Stimulated activated CD4-positive, alpha-beta T cell treated with anti-CD3 and anti-CD28 coated beads, Interleukin-2, amount 100 ng/mL, for 48 hours (primary cell): ENCODE measurements around the gene ABCC8.

Experiments
- DNase-seq, 2 donors: peaks; one replicate each; pipeline ENCODE4 v3.0.0-alpha.2; 2020

ABCC8 gene

DNA sequence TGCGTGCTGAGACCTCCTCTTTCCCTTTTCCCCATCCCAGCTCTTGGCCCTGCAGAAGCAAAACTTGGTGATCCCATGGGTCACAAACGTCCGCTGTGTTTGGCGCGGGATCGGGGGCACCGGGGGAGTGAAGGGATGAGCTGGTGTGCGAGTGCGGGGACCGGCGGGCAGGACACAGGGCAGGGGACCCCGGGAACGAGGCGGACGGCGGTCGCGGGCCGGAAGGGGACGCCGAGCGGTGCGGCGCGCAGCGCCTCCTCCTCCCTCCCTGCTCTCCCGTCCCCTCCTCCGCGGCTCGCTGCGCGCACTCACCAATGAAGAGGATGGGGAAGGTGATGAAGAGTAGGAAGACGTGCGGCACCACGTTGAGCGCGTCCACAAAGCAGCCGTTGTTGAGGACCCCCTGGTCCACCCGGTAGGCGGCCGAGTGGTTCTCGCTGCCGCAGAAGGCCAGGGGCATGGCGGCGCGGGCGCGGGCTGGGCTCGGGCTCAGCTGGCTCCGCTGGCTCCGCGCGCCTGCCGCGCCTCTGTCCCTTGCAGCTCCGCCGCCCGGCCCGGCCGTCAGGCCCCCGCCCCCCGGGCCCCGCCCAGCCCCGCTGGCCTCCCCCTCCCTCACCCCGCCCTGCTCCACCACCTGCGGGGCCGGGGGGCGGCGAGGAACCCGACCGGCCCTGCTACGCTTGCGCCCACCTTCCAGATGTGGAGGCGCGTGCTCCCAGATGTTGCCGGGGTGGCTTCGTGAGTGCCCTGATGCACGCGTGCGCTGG lies at the start of gene ABCC8:
Gene ABCC8, minus strand, starts transcription at position 529 of the 767 bp plus-strand sequence. Its CDS starts 69 bp downstream, at position 460.
- no peak for DNase-seq

DNA sequence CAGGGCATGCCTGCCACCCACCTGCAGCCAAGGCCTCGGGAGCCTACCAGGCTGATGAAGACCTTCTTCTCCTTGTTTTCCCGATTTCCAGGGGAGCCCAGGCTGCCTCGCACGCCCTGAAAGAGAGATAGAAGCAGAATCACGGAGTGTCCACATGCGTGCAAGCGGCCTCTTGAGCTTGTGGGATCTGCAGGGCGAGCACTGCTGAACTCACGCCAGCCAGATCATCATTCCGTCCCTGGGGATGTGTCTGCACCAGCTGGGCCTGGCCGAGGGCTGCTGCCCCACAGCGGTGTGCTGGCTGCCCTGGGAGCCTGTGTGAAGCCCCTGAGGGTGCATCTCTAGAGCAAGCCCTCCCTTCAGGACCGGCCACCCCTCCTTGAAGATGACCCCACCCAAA lies 49.7 kb upstream of the ABCC8 start:
- DNase-seq = no peak

DNA sequence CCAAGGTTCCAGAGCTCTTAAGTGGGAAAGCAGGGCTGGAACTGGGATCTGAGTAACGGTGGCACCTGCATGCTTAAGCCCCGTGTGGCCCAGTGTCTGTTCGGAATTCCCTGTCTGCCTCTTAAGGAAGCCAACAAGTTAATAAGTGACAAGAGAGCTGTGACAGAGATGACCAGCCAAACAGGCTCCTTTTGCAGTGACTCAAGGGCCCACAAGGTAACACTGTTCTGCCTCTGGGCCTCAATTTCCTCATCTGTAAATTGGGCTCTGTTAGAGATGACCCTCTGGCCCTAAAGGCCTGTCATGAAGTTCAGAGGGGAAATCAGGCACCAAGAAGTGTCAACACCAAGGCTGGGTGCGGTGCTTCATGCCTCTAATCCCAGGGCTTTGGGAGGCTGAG lies 48.9 kb upstream of the ABCC8 start:
- no peak for DNase-seq

DNA sequence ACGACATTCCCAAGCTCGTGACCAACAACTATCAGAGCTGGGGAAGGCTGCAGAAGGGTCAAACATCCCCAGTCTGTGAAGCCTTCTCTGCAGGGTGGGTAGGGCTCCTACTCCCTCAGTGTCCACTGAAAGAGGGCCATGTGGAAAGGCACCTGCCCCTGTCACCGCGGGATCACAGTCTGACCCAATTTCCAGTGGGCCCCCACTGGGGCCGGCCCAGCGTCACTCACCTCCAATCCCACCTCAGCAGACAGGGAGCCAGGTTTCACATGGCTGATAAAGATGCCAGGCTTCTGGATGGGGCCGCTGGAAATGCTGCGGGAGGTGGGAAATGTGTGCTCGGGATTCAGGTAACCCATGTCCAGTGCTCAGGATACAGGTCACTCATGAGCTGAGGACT lies 47.6 kb upstream of the ABCC8 start:
- DNase-seq = no peak

DNA sequence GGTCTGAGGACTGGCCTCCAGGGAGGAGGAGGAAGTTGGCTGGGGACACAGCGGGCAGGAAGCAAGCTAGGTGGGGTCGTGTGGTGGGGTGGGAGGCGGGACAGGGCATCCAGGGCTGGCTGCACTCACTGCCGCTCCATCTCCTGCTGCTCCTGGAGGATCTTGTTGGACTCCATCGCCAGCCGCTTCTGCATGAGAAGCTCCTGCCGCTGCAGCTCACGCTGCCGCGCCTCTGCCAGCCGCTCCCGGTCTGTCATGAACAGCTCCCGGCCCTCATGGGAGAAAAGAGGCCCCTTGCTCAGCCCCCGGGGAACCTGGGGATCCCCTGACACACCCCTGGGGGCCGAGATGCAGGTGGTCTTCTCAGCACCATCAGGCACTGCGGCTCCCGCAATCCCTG lies 46.0 kb upstream of the ABCC8 start:
- DNase-seq = no peak

DNA sequence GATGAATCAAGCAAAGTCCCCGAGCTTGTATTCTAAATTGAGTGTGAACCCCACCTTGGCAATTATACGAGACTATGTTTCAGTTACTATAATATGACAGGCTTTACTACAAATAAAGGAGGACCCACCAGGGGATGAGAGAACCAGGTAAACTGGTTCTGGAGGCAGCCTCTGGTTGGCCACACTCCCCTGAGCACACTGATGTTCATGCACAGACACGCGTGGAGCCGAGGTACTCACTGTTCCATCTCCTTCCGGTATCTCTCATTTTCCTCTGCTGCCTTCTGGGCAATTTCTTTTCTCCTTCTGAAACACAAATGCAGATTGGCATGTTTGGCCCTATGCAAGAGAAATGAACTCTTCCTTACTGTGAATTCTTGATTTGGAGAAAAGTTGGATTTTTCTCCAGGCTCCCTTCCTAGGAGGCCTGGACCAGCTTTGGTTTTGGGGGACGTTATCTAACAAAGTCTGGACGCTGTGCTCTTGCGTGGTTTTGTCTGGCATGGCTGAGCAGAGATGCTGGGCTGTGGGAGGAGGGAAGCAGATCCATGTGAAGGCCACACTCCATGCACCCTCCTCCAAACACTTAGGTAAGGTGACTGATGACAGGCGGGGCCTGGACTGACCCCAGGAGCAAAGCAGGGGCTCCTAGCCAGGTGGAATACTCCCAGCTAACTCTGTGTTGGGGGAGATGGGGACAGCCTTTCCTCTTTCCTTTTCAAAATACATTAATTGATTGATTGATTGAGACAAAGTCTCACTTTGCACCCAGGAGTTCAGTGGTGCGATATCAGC lies 44.7 kb upstream of the ABCC8 start:
- no peak for DNase-seq

DNA sequence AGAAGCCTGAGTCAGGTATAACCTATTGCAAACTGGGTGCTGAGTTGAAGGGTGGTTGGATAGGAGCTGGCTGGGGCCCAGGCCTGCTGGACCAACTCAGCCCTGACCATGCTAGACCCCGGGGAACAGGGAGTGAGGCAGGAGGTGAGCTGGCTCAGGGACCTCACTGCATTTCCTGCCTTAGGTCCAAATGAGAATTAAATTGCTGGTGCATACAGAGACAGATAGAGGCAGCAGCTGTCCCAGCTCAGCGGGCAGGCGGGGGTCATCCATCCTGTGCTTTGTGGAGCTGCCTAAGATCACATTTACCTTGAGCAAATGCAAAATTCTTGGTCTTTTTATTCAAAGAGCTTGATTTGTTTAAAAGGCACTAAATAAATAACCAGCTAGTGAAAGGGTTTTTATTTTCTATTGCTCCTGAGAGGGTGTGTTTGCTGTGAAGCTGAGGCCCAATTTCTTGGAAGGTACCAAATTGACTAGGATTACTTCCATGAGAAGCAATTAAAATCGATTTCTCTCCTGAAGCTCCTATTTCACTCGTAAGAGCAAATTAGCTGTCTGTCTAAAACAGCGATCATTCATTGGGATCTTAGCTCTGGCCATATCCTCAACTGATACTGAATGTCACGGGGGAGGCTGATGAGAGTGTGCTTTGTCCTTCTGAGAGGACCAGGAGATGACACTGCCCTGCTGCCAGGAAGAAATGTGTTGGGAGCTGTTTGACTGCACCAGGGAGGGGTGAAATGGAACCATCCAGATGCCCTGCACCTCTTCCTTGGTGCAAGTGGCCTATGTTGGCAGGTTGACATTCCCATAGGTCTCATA lies 42.6 kb upstream of the ABCC8 start:
- no peak for DNase-seq

DNA sequence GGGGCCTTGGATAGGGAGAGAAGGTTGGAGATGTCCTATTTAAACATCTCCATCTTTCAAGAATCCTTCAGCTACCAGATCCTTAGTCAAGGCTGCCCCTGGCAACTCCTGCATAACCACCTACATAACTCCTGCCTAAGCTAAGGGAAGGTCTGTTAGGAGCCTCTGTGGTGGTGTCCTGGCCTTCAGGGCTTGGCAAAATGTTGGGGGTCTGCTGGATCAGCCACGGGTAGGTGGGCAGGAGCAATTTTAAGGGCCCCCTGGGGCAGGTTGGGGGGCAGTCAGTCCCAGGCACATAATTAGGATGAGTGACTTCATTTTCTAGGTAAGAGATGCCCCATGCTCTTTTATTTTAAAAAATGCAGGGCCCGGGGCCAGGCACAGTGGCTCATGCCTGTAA lies 41.7 kb upstream of the ABCC8 start:
- DNase-seq = no peak

DNA sequence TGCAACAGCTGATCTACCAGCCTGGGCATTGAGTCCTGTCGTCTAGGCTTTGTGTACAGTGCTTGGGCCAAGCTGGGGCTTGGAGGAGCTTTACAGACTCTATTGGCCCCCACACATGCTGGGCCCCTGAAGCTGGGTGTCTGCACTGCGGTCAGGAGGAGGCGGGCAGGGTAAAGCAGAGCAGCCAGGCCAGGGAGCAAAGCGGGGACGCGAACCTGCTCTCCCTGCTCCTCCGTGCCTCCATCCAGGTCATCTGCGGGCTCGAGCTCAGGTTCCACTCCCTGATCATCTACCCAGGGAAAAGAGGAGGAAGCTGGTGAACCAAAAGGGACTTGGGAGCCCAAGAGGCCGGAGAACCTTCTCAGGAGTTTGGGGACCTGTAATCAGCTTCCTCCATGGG lies 40.5 kb upstream of the ABCC8 start:
- DNase-seq = no peak

DNA sequence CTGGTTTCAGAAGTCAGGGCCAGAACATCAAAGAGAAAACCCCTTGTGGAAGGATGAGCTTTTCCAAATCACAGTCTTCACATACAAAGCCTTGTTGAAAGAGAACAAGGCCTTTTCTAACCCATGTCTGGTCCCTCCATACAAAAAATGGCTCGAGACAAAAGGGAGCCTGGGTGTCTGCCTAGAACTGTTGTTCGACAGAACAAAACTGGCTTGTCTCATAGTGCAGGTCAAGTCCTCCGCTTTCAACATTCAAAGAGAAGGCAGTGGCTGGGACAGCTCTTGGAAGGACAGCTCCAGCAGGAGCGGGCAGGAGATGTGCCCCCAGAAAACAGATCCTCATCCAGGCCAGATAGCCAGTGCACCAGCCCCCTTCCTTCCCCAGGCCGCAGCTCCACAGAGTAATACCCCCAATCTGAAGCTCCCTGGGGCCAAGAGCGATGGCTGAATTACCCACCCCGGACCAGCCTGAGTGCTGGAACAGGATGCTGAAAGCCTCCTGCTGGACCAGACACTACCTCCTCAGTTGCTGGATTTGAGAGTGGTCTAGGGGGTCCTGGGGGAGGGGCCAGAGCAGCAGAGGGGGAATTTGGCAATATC lies 40.0 kb upstream of the ABCC8 start:
- no peak for DNase-seq

DNA sequence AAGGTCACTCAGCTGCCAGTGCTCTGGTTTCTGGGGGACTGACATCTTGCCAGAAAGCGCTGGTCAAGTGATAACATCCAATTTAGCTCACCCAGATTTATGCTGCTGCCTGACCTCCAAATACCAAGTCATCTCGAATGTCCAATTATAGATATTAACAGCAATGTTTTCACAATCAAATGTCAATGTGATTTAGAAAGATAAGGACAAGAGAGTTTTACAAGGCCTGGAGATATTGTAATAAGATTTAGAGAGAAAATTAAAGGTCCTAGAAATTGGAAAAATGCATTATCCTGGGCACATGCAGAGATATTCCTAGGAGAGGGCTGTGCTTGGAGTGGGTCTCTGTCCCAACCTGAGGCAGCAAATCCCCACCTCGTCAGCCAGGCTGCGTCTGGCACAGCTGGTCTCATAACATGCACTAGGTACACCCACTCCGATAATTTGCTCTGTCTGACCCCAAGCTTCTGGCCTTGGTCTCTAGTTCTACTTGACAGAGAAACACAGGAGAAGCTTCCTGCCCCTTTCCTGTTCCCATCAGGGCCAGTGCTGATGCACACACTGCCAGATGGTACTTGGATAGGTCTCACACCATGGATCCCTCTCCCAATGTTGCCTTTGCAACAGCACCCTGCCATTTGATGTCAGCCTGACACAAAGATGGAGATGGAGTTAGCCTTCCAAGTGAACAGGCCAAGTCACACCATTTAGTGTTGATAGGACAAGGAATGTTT lies 39.0 kb upstream of the ABCC8 start:
- DNase-seq = no peak

DNA sequence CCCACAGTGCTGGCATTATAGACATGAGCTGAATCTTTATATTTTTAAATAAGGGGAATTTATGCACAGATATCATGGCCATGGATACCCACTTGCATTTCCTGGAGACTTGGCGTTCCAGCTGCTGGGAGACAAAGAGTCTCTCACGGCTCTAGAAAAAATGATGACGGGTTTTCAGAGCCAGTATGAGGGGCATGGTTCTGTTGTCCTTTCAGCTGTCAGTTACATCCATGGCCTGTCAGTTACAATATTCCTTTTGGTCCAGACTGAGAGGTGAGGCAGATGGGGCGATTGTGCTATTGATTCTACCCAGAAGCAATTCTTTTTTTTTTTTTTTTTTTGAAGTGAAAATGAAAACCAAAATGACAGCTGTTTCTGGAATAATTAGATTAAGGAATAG lies 37.8 kb upstream of the ABCC8 start:
- no peak for DNase-seq

DNA sequence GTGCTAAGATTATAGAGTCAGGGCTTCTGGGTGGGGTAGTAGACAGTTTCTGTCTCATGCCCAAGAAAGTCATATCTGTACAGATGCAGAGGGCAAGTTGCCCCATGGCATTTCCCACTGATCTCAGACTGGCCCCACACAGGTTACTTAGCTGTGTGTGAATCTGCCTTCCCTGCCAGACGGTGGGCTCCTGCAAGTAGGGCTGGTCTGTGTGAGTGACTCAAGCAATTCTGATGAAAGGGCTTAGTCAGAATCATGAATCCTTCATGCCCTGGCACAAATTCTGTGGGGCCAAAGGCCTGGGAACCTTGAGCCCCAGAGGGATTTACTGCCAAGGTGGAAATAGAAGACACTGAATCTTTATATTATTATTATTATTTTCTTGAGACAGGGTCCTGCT lies 37.2 kb upstream of the ABCC8 start:
- no peak for DNase-seq

DNA sequence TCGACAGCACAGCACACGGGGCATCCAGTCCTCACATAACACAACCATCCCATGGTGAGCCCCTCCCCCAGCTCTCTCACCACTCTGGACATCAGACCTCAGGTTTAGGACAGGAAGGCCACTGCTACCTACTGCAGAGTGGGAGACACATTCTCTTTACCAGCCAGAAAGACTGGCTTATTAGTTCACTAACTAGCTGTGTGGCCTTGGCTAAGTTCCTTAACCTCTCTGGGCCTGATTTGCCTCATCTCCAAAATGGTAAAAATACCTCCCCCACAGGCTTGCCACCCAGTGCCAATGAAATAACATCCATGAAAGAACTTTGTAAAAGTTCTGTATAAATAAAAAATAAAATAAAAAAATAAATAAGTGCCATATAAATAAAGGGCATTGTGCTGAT lies 35.5 kb upstream of the ABCC8 start:
- no peak for DNase-seq

DNA sequence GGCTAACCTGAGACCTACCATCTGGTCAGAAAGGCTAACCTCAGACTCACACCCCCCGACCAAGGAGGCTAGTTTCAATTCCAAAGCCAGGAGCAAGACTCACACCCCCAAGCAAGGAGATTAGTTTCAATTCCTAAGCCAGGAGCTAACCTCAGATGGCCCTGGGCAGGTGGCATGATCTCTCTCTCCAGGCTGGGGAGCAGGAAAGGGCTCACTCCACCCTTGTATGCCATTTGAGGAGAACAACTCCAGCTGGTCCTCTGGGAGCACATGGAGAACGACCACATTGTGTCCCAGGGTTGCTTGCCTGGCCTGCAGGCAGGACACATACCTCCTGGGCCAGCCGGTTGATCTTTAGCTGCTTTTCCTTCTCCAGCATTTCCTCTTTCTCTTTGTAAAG lies 34.9 kb upstream of the ABCC8 start:
- DNase-seq = no peak

DNA sequence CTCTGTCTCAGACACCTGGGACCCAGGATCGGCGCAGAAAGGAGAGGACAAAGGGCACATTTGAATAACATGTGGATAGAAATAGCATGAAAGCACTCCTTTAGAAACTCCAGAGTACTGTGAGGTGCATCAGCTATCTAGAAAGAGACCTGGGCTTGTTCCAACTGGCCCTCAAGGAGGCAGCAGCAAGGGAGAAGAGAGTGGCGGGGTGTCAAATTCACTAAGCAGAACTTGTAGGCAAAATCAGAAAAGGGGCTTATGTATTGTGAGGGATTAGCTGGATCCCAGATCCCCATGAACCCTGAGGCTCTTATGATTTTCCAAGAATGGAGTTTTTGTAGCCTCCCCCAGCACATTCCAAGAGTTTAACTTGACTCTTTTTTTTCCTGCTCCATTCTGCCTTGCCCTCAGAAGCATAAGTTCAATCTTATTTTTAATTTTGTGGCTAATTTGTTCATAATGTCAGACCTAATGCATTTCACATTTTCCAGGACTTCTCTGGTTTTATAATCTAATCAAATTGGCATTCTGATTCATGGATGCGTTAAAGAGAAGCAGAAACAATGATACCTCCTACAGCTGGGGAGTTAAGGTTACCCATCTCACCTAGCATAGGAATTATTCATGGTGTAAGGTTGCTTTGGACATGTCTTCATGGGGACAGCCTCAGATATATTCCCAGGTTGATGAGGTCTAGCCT lies 34.0 kb upstream of the ABCC8 start:
- no peak for DNase-seq

DNA sequence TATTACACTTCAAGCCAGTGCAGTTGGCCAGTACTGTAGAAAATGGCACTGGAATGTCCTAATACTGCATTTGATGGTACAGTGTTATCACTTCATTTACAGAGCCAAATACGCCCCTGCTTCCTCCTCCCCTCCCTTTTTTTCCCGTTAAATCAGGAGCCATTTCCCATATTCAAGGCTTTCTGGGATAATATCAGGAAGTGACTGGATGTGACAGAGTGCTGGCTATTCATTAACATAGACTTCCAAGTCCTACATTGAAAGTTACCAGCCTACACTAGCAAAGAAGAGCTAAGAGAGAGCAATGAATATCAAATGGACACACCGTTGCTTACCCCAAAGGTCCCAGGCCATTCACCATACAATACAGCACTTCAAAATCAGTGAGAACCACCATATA lies 32.1 kb upstream of the ABCC8 start:
- DNase-seq = no peak

DNA sequence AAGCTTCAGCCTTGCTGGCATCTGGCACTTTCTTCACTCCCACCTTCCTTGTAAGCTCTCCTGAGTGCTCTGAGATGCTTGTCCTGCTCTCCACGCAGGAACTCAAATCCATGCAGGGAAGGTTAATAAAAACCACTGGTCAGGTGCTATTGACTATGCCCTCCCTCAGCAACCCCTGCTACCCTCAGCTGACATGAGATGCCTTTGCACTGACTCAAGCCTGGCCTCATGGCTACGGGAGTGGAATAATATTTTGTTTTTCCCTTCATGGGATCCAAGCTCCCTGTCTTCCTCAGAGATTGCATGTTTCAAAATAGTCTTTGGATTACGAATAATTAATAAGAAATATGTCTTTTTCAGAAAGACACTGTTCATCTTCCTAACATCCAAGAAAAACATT lies 31.7 kb upstream of the ABCC8 start:
- no peak for DNase-seq

DNA sequence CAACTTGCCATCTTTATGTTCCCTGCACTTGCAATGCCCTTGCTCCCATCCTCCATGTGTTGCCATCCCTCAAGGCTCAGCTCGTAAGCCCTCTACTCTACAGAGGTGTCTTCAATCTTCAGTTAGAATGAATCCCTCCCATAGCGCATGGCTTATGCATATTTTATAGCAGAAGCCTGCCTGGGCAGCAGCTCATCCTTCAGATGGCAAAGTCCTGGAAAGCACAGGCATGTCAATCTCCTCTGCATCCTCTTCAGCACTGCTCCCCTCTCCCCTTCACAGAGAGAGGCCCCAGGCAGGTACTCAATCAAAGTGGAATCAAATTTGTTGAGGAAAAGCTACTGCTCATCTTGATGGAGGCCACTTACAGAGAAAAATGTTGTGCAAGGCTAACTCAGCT lies 31.1 kb upstream of the ABCC8 start:
- no peak for DNase-seq

DNA sequence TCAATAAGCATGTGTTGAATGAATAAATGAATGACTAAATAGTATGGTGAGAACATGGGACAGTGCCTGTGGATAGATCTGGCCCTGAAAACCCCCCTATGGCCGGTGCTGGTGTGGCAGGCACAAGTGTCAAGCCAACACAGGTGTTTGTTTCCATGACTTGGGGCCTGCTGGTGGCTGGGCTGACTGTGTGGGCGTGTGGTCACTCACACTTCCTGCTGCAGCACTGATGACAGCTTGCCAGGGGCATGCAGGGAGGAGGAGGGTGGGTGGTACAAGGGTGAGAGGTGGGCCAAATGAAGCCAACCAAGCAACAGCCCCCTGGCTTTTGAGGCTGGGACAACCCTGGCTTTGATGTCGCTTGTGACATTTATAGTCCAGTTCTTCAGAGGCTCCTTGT lies 30.3 kb upstream of the ABCC8 start:
- no peak for DNase-seq

DNA sequence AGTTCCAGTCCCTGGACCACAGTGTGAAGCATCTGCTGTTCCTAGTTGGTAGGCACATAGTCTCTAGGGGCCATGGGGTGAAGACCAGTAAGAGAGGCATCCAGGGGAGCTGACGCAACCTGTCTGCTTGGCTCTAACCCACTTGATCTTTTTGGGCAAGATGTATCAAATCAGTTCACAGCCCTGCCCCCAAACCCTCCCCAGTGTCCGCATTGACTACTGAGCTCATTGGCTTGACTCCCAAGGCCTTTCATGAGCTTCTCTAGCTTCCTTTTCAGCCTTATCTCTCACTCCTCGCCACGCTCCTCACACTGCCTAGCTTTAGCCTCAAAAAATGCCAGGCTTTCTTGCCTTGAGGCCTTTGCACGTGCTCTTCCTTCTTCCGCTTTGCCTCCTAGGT lies 29.7 kb upstream of the ABCC8 start:
- no peak for DNase-seq

DNA sequence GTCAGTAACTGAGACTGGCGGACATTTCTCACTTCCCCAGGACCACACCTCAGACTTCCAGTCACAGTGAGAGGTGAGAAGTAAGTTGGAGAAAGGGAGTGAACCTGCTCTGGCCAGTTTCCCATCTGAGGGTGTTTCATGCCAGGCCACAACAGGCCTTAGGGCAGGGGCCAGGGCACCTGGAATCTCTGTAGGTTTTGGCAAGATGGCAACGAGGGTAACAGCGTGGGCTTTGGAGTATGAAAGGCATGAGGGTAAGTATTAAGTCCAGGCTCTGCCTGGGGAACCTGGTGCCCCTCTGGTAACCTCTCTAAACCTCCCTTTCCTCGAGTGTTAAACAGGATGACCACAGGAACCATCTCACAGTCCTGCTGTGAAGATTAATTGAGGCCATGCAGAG lies 28.5 kb upstream of the ABCC8 start:
- DNase-seq = no peak
